Measurements from ENCODE around the gene COL9A1.

- TF ChIP-seq CTCF (IDR thresholded peaks at IDR 0.05; ENCODE audit: low read length): no peak
- TF ChIP-seq EZH2phosphoT487 (IDR thresholded peaks at IDR 0.05; ENCODE audit: low read length): no peak
- no peak for TF ChIP-seq EZH2 (optimal IDR thresholded peaks at IDR 0.05; ENCODE audit: low read depth, low read length)
Measured at GRCh38 chr6:70266142-70266541, 36.7 kb downstream of the COL9A1 start.
